ENCODE data around the gene BEGAIN. TPM values are rescaled to one million over a fixed set of nuclear protein-coding genes. Genes with fewer than 3 reads are reported as not detected.

BEGAIN gene
- total and polyA plus RNA-seq, 7 donors, result 0.08 to 1.0 (median 0.48) TPM; not detected in 1

- no peaks in the 10 kb centered on the region for H3K36me3 ChIP-seq (ENCODE audit: insufficient read depth in 1 of 2, low read depth in 1 of 2)
- no peaks in the 10 kb centered on the region for H3K4me1 ChIP-seq
- peaks cover 3% of the 10 kb centered on the region for H3K9me3 ChIP-seq
- intact Hi-C loops (cut with DNase I), result no loop called here
- H3K4me3 ChIP-seq, result no peak overlapping the region
- peaks cover 0 to 39% (median 12%) of the 10 kb centered on the region in 3 donors for H3K27me3 ChIP-seq (ENCODE audit: insufficient read depth in 3 of 3, low read length in 2 of 3)
- ATAC-seq, result no peak
- TF ChIP-seq CTCF (IDR thresholded peaks at IDR 0.05), result no peak
- DNase-seq, result no peak
- 85 to 86% (median 86%) methylated on average over 15 of the region's 15 CpGs for WGBS, 3 donors
- H3K27ac ChIP-seq, result no peak overlapping the region
Observed at GRCh38 chr14:100606687-100607610, 19.7 kb upstream of the BEGAIN start.

- intact Hi-C loops (cut with DNase I), result no loop called here
- Histone ChIP-seq H3K27me3 (ENCODE audit: insufficient read depth in 3 of 3, low read length in 2 of 3) (peaks cover 0 to 39% (median 12%) of the 10 kb centered on the region in 3 donors), H3K36me3 (ENCODE audit: insufficient read depth in 1 of 2, low read depth in 1 of 2) (no peaks in the 10 kb centered on the region), H3K27ac (no peak overlapping the region), H3K4me1 (no peaks in the 10 kb centered on the region), H3K4me3 (no peak overlapping the region), H3K9me3 (peaks cover 10% of the 10 kb centered on the region)
- no peak for TF ChIP-seq CTCF (IDR thresholded peaks at IDR 0.05)
- ATAC-seq, result no peak
- DNase-seq, result no peak
- WGBS, 3 donors, result 73 to 78% (median 77%) methylated on average over 29 of the region's 29 CpGs
Observed at GRCh38 chr14:100605706-100606686, 18.8 kb upstream of the BEGAIN start.

- WGBS, 3 donors, result 82 to 85% (median 85%) methylated on average over 4 of the region's 4 CpGs
- no peak for ATAC-seq
Observed at GRCh38 chr14:100605230-100605629, 18.0 kb upstream of the BEGAIN start.

GRCh38 chr14:100604709-100605108 is 17.5 kb upstream of the BEGAIN start:
- no peak for ATAC-seq
- no peak overlapping the region for H3K4me3 ChIP-seq
- intact Hi-C loops (cut with DNase I), result no loop called here
- H3K9me3 ChIP-seq, result peaks cover 10% of the 10 kb centered on the region
- H3K4me1 ChIP-seq, result no peaks in the 10 kb centered on the region
- no peaks in the 10 kb centered on the region for H3K36me3 ChIP-seq (ENCODE audit: insufficient read depth in 1 of 2, low read depth in 1 of 2)
- no peak for DNase-seq
- H3K27ac ChIP-seq, result no peak overlapping the region
- WGBS, 3 donors, result 85 to 91% (median 89%) methylated on average over 20 to 24 of the region's 24 CpGs
- TF ChIP-seq CTCF (IDR thresholded peaks at IDR 0.05), result no peak
- H3K27me3 ChIP-seq (ENCODE audit: insufficient read depth in 3 of 3, low read length in 2 of 3), result peaks cover 0 to 39% (median 10%) of the 10 kb centered on the region in 3 donors

More at GRCh38 chr14:100605230-100605629, 18.0 kb upstream of the BEGAIN start:
- H3K27ac ChIP-seq, result no peak overlapping the region
- H3K4me3 ChIP-seq, result no peak overlapping the region
- peaks cover 10% of the 10 kb centered on the region for H3K9me3 ChIP-seq
- TF ChIP-seq CTCF (IDR thresholded peaks at IDR 0.05), result no peak
- intact Hi-C loops (cut with DNase I), result no loop called here
- H3K27me3 ChIP-seq (ENCODE audit: insufficient read depth in 3 of 3, low read length in 2 of 3), result peaks cover 0 to 39% (median 10%) of the 10 kb centered on the region in 3 donors
- H3K4me1 ChIP-seq, result no peaks in the 10 kb centered on the region
- DNase-seq, result no peak
- no peaks in the 10 kb centered on the region for H3K36me3 ChIP-seq (ENCODE audit: insufficient read depth in 1 of 2, low read depth in 1 of 2)

All from psoas muscle (tissue), 8 donors.